Esophagus squamous epithelium (tissue), 5 donors: ENCODE data around the gene PITHD1. TPM values are rescaled to one million over a fixed set of nuclear protein-coding genes. Genes with fewer than 3 reads are reported as not detected.
A peak's percentile ranks its signal among the peaks of the same experiment; 100 is the strongest.

Experiments used
- DNase-seq: peaks from one replicate; lab custom pipeline; 2025; lab: John Stamatoyannopoulos, UW
- H3K27ac ChIP-seq, 4 donors: fragments of 200-600 bp; sonication (generic); one replicate each; pipeline ENCODE4 v1.5.1; 2016 to 2019; ENCODE audit warnings: mild to moderate bottlenecking in 1 of 4
- H3K27me3 ChIP-seq, 4 donors: fragments of 200-600 bp; sonication (generic); 1 replicate in 3 of 4; 2 replicates in 1 of 4; pipeline versions ENCODE4 v1.5.1 to v1.6.0; 2017 to 2021; ENCODE audit warnings: antibody characterized with exemption in 1 of 4
- H3K36me3 ChIP-seq, 3 donors: fragments of 200-600 bp; sonication (generic); one replicate each; pipeline ENCODE4 v1.5.1; 2016 to 2019
- H3K4me1 ChIP-seq, 3 donors: fragments of 200-600 bp; sonication (generic); one replicate each; pipeline ENCODE4 v1.5.1; 2017 to 2019
- H3K4me3 ChIP-seq, 4 donors: fragments of 200-600 bp; sonication (generic); 1 replicate in 3 of 4; 2 replicates in 1 of 4; pipeline ENCODE4 v1.5.1; 2016 to 2019; ENCODE audit warnings: mild to moderate bottlenecking in 2 of 4, moderate library complexity in 1 of 4
- H3K9me3 ChIP-seq, 3 donors: fragments of 200-600 bp; sonication (generic); one replicate each; pipeline ENCODE4 v1.5.1; 2016 to 2019
- POLR2A ChIP-seq, 4 donors: fragments of 450-650 bp; IDR thresholded peaks; one replicate each; pipeline ENCODE4 v1.6.1; 2017; ENCODE audit warnings: antibody characterized with exemption in 4 of 4, mild to moderate bottlenecking in 4 of 4, moderate library complexity in 3 of 4
- WGBS, 2 donors: methylation state at CpG; one replicate each; pipeline ENCODE4 v1.1.5; 2018; 5-methylcytosine and 5-hydroxymethylcytosine counted together
- intact Hi-C: fragments of 100-400 bp; cut with DNase I; formaldehyde crosslinking; loops from one replicate; pipeline ENCODE4 v1.15.0; 2022
- total RNA-seq, 4 donors: library from RNA; depleted of rRNA; stranded (reverse); fragments of >200 nt; gene quantifications; one replicate each; pipeline ENCODE4 v1.1.0, GENCODE V29; 2016
- TF ChIP-seq, protein P1 (sequence below), 6 experiments: fragments of 450-650 bp in 4 of 6; fragments of 200-600 bp in 2 of 6; sonication (generic) in 2 of 6; IDR thresholded peaks; one replicate each; pipeline ENCODE4 v1.5.1; 2016 to 2019; ENCODE audit warnings: antibody characterized with exemption in 6 of 6, mild to moderate bottlenecking in 4 of 6, moderate library complexity in 4 of 6
- donor health status: DM: yes; HTN: yes; CAD: no.

Gene PITHD1
- total RNA-seq, 4 donors from 2014 or later, result 57.4 to 86.3 (median 78.0) TPM

DNA sequence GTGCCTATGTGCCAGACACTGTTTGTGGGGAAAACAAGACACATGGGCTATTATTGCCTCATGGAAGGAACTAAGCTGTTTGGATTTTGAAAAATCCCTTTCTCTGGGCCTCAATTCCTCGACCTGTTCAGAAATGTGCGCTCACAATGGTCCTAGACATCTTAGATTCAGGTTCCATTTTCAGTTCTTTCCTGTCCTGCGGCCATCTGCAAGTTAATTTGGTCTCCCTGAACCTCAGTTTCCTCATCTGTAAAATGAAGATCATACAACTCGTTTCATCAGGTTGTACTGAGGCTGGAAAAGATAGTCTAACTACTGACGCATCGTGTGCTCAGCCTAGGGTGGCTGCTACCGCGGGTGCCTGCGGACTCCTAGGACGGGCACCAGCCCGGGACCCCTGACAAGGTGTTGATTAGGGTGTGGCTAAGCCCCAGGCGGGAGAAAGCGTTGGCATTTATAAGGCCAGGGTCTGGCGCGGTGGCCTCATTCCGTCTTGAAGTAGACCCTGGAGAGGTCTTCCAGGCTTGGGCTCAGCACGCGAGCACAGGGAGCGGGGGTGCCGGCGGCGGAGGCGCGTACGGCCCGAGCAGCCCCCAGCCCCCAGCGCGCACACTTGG lies 35.4 kb upstream of the PITHD1 start:
- DNase-seq, result no peak
- no peaks in the 10 kb centered on the region for H3K9me3 ChIP-seq
- 17 to 31% methylated on average over 8 to 11 of the region's 28 CpGs for WGBS, 2 donors
- H3K36me3 ChIP-seq, result peaks cover 0 to 10% (median 0%) of the 10 kb centered on the region in 3 donors
- peak overlapping the region; percentile 85 to 97 (median 94) for H3K27ac ChIP-seq
- intact Hi-C loops, result no loop called here
- peak overlapping the region; percentile 71 to 100 (median 96) for H3K4me3 ChIP-seq
- H3K4me1 ChIP-seq, result peaks cover 0 to 46% (median 29%) of the 10 kb centered on the region in 3 donors
- H3K27me3 ChIP-seq, result no peaks in the 10 kb centered on the region
- no peak for TF ChIP-seq POLR2A (IDR thresholded peaks at IDR 0.05)
- TF ChIP-seq, protein P1, sequence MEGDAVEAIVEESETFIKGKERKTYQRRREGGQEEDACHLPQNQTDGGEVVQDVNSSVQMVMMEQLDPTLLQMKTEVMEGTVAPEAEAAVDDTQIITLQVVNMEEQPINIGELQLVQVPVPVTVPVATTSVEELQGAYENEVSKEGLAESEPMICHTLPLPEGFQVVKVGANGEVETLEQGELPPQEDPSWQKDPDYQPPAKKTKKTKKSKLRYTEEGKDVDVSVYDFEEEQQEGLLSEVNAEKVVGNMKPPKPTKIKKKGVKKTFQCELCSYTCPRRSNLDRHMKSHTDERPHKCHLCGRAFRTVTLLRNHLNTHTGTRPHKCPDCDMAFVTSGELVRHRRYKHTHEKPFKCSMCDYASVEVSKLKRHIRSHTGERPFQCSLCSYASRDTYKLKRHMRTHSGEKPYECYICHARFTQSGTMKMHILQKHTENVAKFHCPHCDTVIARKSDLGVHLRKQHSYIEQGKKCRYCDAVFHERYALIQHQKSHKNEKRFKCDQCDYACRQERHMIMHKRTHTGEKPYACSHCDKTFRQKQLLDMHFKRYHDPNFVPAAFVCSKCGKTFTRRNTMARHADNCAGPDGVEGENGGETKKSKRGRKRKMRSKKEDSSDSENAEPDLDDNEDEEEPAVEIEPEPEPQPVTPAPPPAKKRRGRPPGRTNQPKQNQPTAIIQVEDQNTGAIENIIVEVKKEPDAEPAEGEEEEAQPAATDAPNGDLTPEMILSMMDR (IDR thresholded peaks at IDR 0.05), result no peak

DNA sequence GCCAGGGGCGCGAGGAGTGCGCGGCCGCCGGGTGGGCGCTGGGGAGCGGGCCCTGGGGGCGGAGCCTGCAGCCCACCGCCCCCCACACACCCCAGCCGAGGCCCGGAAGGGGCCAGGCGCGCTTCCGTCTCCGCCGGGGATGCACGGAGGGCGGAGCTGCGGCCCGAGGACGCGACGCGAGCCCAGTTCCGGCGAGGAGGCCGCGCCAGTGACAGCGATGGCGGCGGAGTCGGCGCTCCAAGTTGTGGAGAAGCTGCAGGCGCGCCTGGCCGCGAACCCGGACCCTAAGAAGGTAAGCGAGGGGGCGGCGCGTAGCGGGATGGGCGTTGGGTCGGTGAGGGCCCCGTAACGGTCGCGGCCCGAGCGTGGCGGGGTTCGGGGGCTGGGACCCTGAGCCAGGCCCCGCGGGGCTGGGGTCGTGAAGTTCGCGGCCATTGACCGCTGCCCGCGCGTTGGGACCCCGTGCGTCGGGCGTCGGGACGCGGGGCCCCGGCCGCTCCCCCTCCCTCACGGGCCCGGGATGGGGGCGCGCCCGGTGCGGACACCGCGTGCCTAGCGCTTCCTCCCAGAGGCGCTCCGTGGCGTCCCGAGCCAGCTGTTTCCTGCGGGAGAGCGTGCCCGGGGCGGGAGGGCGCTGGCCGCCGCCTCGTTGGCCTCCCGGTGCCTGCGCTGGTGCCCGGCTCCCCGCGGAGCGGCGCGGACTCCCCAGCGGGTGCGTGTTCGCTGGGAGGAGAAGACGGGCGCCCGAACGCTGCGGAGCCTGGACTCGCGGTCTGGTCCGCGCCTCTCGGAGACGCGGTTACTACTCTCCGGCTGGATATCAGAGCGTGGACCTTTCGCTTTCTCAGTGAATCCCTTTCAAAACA lies 34.7 kb upstream of the PITHD1 start, which contains the start of gene ELOA:
ELOA (plus strand) TSS at position 185 of the 866 bp plus-strand sequence; CDS start at position 218, 33 bp downstream.
- intact Hi-C loops, result no loop called here
- H3K27ac ChIP-seq, result peak within 1 kb of the TSS; percentile 85 to 97 (median 94)
- H3K27me3 ChIP-seq, result no peaks in the 10 kb centered on the region
- 0% methylated on average over 1 of the region's 119 CpGs; no CpG with 5 or more reads in 1 of the 2 donors for WGBS, 2 donors
- H3K36me3 ChIP-seq, result peaks cover 0 to 10% (median 0%) of the 10 kb centered on the region in 3 donors
- DNase-seq, result no peak
- H3K9me3 ChIP-seq, result no peaks in the 10 kb centered on the region
- peak within 1 kb of the TSS; percentile 71 to 100 (median 96) for H3K4me3 ChIP-seq
- peaks cover 0 to 54% (median 29%) of the 10 kb centered on the region in 3 donors for H3K4me1 ChIP-seq
- TF ChIP-seq, protein P1 (IDR thresholded peaks at IDR 0.05), result peak in 1 of 6 experiments; percentile 2
- peak in 2 of 4 donors; percentile 69 to 80 for TF ChIP-seq POLR2A (IDR thresholded peaks at IDR 0.05)

DNA sequence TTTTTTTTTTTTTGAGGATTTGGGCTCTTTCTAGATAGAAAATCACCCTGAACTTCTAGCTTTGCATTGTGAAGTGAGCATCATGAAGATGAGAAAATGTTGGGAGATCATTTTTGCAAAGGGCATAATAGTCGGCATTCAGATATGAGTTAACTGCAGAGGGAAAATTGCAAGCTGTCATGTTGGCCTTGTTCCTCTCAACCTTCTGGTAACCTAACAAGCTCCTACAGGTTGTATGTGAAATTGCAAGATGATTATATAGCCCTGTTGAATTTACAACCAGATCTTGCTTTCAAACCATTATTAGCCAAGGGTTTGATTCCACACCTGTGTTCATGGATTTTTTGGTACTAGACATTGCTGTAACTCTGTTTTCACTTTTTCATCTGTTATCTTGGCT lies 32.7 kb upstream of the PITHD1 start:
- 23 to 43% methylated on average over 1 of the region's 1 CpG for WGBS, 2 donors
- no peaks in the 10 kb centered on the region for H3K27me3 ChIP-seq
- H3K4me3 ChIP-seq, result no peak overlapping the region
- no peaks in the 10 kb centered on the region for H3K9me3 ChIP-seq
- TF ChIP-seq POLR2A (IDR thresholded peaks at IDR 0.05), result no peak
- TF ChIP-seq, protein P1 (IDR thresholded peaks at IDR 0.05), result peak in 4 of 6 experiments; percentile 32 to 63 (median 42)
- H3K27ac ChIP-seq, result peak overlapping the region in 1 of 4 donors; percentile 85
- peaks cover 0 to 28% (median 10%) of the 10 kb centered on the region in 3 donors for H3K36me3 ChIP-seq
- DNase-seq, result no peak
- intact Hi-C loops, result no loop called here
- H3K4me1 ChIP-seq, result peaks cover 0 to 58% (median 29%) of the 10 kb centered on the region in 3 donors

DNA sequence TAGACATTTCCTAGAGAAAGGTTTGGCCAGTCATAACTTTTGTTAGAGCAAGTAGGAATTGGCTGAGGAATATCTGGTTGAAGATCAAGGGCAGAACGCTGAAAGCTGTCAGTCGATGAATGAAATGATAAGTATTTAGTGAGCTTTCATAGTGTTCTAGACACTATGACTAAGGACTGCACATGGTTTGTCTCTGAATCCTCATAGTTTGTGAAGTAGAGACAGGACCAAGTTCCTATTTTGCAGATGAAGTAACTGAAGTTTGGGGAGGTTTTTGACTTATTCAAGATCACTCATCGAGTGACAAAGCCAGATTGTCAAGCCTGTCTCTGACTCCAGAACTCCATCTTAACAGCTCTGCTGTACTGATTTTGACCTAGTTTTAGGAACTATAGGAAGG lies 30.2 kb upstream of the PITHD1 start:
- no peak for DNase-seq
- no peaks in the 10 kb centered on the region for H3K27me3 ChIP-seq
- TF ChIP-seq, protein P1 (IDR thresholded peaks at IDR 0.05), result no peak
- no peak for TF ChIP-seq POLR2A (IDR thresholded peaks at IDR 0.05)
- H3K4me3 ChIP-seq, result no peak overlapping the region
- no peaks in the 10 kb centered on the region for H3K9me3 ChIP-seq
- WGBS, 2 donors, result 71 to 72% methylated on average over 3 of the region's 3 CpGs
- H3K36me3 ChIP-seq, result peaks cover 24 to 53% (median 35%) of the 10 kb centered on the region in 3 donors
- H3K4me1 ChIP-seq, result peaks cover 0 to 48% (median 25%) of the 10 kb centered on the region in 3 donors
- intact Hi-C loops, result no loop called here
- no peak overlapping the region for H3K27ac ChIP-seq
